K562 (cell line): ENCODE results near the gene SH2D3A. TPM values are rescaled to one million over a fixed set of nuclear protein-coding genes. Genes with fewer than 3 reads are reported as not detected.
A peak's percentile ranks its signal among the peaks of the same experiment; 100 is the strongest.

Experiments used
- CCNT2 ChIP-seq: IDR thresholded peaks from 2 replicates; pipeline ENCODE4 v1.6.1; 2011; ENCODE audit warnings: borderline replicate concordance, low read depth, mild to moderate bottlenecking, moderate library complexity, mixed read lengths, low read length; ENCODE audit not compliant: insufficient read length; ENCODE audit errors: extremely low read depth
- ETS1 ChIP-seq: conservative IDR thresholded peaks from 2 replicates; pipeline ENCODE4 v1.6.1; 2011; ENCODE audit warnings: low read depth, mild to moderate bottlenecking, low read length; ENCODE audit not compliant: control insufficient read depth
- RBM17 ChIP-seq: fragments of 200-400 bp; formaldehyde crosslinking; IDR thresholded peaks from 2 replicates; pipeline ENCODE4 v1.6.1; 2017; ENCODE audit warnings: low read depth, mild to moderate bottlenecking, low read length, borderline replicate concordance
- SRF ChIP-seq, 2 experiments: fragments of 250-450, 450-650 bp in 1 of 2; sonication (Bioruptor Pico) in 1 of 2; sonication (generic) in 1 of 2; formaldehyde crosslinking; IDR thresholded peaks; 2 replicates each; pipeline versions ENCODE4 v1.5.0 to v1.5.1; 2020 to 2022; ENCODE audit warnings: mild to moderate bottlenecking in 1 of 2, missing genetic modification reagents in 1 of 2
- THRAP3 ChIP-seq: fragments of 450-650 bp; IDR thresholded peaks from 2 replicates; pipeline ENCODE4 v1.6.1; 2016; ENCODE audit warnings: mild to moderate bottlenecking, inconsistent platforms, borderline replicate concordance
- ZBTB49 ChIP-seq: sonication (generic); formaldehyde crosslinking; IDR thresholded peaks from 2 replicates; pipeline ENCODE4 v1.8.0; 2022; ENCODE audit warnings: missing genetic modification reagents, mild to moderate bottlenecking, borderline replicate concordance
- polyA plus RNA-seq, 8 experiments: library from polyadenylated mRNA; depleted of rRNA in 4 of 8; stranded (reverse) in 5 of 8; unstranded in 3 of 8; fragments of >200 nt; fragmentation: Nextera tagmentation in 2 of 8; fragmentation: Illumina TruSeq in 1 of 8; extraction: Ambion mirVana in 2 of 8; extraction: Trizol in 1 of 8; gene quantifications; 2 replicates each; pipeline versions ENCODE4 v1.2.1 to v1.2.3, GENCODE V29; 2011 to 2014; ENCODE audit warnings: inconsistent platforms in 1 of 8, missing spikeins in 1 of 8
- total RNA-seq, 7 experiments: library from RNA; depleted of rRNA in 6 of 7; stranded (reverse); fragments of >200 nt in 6 of 7; fragmentation: Illumina TruSeq in 2 of 7; extraction: Trizol in 2 of 7; gene quantifications; 2 replicates each; pipeline versions ENCODE4 v1.2.1 to v1.2.3, GENCODE V29; 2011 to 2021; ENCODE audit warnings: low replicate concordance in 1 of 7
- TF ChIP-seq, protein P1 (sequence below): fragments of 250-450 bp; sonication (Bioruptor Pico); IDR thresholded peaks from 2 replicates; pipeline ENCODE4 v1.8.0; 2022; ENCODE audit warnings: moderate library complexity, mild to moderate bottlenecking, inconsistent platforms
- TF ChIP-seq, protein P2 (sequence below): fragments of 450-650 bp; IDR thresholded peaks from 2 replicates; pipeline ENCODE4 v1.6.1; 2016; ENCODE audit warnings: mild to moderate bottlenecking, moderate library complexity

SH2D3A gene
- total and polyA plus RNA-seq, 9 of the 15 experiments (the other 6 are each of a cell fraction or from before 2014, with no cell fraction given): 0.75 to 26.3 (median 8.9) TPM

GRCh38 chr19:6753178-6754031, 13.8 kb downstream of the SH2D3A start (continued):
- no peak for TF ChIP-seq THRAP3
- peak; percentile 82 for TF ChIP-seq CCNT2
- TF ChIP-seq, protein P1, sequence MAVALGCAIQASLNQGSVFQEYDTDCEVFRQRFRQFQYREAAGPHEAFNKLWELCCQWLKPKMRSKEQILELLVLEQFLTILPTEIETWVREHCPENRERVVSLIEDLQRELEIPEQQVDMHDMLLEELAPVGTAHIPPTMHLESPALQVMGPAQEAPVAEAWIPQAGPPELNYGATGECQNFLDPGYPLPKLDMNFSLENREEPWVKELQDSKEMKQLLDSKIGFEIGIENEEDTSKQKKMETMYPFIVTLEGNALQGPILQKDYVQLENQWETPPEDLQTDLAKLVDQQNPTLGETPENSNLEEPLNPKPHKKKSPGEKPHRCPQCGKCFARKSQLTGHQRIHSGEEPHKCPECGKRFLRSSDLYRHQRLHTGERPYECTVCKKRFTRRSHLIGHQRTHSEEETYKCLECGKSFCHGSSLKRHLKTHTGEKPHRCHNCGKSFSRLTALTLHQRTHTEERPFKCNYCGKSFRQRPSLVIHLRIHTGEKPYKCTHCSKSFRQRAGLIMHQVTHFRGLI (CRISPR knock-in tag): no peak
- TF ChIP-seq ZBTB49 (CRISPR knock-in tag): no peak
- TF ChIP-seq, protein P2, sequence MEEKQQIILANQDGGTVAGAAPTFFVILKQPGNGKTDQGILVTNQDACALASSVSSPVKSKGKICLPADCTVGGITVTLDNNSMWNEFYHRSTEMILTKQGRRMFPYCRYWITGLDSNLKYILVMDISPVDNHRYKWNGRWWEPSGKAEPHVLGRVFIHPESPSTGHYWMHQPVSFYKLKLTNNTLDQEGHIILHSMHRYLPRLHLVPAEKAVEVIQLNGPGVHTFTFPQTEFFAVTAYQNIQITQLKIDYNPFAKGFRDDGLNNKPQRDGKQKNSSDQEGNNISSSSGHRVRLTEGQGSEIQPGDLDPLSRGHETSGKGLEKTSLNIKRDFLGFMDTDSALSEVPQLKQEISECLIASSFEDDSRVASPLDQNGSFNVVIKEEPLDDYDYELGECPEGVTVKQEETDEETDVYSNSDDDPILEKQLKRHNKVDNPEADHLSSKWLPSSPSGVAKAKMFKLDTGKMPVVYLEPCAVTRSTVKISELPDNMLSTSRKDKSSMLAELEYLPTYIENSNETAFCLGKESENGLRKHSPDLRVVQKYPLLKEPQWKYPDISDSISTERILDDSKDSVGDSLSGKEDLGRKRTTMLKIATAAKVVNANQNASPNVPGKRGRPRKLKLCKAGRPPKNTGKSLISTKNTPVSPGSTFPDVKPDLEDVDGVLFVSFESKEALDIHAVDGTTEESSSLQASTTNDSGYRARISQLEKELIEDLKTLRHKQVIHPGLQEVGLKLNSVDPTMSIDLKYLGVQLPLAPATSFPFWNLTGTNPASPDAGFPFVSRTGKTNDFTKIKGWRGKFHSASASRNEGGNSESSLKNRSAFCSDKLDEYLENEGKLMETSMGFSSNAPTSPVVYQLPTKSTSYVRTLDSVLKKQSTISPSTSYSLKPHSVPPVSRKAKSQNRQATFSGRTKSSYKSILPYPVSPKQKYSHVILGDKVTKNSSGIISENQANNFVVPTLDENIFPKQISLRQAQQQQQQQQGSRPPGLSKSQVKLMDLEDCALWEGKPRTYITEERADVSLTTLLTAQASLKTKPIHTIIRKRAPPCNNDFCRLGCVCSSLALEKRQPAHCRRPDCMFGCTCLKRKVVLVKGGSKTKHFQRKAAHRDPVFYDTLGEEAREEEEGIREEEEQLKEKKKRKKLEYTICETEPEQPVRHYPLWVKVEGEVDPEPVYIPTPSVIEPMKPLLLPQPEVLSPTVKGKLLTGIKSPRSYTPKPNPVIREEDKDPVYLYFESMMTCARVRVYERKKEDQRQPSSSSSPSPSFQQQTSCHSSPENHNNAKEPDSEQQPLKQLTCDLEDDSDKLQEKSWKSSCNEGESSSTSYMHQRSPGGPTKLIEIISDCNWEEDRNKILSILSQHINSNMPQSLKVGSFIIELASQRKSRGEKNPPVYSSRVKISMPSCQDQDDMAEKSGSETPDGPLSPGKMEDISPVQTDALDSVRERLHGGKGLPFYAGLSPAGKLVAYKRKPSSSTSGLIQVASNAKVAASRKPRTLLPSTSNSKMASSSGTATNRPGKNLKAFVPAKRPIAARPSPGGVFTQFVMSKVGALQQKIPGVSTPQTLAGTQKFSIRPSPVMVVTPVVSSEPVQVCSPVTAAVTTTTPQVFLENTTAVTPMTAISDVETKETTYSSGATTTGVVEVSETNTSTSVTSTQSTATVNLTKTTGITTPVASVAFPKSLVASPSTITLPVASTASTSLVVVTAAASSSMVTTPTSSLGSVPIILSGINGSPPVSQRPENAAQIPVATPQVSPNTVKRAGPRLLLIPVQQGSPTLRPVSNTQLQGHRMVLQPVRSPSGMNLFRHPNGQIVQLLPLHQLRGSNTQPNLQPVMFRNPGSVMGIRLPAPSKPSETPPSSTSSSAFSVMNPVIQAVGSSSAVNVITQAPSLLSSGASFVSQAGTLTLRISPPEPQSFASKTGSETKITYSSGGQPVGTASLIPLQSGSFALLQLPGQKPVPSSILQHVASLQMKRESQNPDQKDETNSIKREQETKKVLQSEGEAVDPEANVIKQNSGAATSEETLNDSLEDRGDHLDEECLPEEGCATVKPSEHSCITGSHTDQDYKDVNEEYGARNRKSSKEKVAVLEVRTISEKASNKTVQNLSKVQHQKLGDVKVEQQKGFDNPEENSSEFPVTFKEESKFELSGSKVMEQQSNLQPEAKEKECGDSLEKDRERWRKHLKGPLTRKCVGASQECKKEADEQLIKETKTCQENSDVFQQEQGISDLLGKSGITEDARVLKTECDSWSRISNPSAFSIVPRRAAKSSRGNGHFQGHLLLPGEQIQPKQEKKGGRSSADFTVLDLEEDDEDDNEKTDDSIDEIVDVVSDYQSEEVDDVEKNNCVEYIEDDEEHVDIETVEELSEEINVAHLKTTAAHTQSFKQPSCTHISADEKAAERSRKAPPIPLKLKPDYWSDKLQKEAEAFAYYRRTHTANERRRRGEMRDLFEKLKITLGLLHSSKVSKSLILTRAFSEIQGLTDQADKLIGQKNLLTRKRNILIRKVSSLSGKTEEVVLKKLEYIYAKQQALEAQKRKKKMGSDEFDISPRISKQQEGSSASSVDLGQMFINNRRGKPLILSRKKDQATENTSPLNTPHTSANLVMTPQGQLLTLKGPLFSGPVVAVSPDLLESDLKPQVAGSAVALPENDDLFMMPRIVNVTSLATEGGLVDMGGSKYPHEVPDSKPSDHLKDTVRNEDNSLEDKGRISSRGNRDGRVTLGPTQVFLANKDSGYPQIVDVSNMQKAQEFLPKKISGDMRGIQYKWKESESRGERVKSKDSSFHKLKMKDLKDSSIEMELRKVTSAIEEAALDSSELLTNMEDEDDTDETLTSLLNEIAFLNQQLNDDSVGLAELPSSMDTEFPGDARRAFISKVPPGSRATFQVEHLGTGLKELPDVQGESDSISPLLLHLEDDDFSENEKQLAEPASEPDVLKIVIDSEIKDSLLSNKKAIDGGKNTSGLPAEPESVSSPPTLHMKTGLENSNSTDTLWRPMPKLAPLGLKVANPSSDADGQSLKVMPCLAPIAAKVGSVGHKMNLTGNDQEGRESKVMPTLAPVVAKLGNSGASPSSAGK: peak; percentile 97
- TF ChIP-seq SRF (CRISPR knock-in tag; IDR thresholded peaks at IDR 0.05): 0 out of 4 replicates have a peak, but pooled peaks of 1 of the 2 experiments have one; percentile 33
- peak; percentile 51 for TF ChIP-seq ETS1
- TF ChIP-seq RBM17: no peak
